HG03460 (cell line): ENCODE data around the gene MYBPC2.

Experiments used
- ATAC-seq: cut with Tn5 transposase; IDR thresholded peaks from one replicate; pipeline ENCODE4 v1.9.1; 2021; ENCODE audit not compliant: unreplicated experiment

MYBPC2 gene

DNA sequence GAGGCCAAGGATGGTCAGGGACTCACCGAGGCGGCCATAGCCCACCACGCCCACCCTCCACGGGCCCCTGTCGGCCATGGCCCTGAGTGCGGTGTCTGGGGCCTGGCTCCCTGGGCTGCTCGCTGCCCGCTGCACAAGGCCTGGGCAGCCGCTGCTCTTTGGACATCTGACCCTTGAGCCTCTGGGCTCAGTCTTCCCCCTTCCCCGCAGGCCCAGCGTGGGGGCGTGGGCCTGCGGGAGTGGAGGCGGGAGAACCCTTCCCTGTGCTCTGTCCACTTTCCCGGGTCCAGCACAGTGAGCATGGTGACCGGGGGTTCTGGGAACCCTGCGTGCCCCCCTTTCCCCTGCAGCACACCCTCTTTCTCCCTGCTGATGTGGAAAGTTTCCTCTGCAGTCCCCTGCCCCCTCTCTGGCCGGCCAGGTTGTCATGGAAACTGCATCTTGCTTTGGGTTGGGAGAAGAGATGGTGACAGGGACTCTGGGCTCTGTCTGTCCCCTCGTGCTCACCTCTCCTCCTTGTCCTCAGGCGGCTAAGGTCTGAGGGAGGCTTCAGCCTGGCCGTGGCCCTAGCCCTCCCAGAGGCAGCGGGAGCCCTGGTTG lies 81.2 kb downstream of the MYBPC2 start, which contains the start of gene ASPDH:
ASPDH (minus strand) TSS at position 168 of the 600 bp plus-strand sequence; CDS start at position 78, 90 bp downstream.
- no peak for ATAC-seq

DNA sequence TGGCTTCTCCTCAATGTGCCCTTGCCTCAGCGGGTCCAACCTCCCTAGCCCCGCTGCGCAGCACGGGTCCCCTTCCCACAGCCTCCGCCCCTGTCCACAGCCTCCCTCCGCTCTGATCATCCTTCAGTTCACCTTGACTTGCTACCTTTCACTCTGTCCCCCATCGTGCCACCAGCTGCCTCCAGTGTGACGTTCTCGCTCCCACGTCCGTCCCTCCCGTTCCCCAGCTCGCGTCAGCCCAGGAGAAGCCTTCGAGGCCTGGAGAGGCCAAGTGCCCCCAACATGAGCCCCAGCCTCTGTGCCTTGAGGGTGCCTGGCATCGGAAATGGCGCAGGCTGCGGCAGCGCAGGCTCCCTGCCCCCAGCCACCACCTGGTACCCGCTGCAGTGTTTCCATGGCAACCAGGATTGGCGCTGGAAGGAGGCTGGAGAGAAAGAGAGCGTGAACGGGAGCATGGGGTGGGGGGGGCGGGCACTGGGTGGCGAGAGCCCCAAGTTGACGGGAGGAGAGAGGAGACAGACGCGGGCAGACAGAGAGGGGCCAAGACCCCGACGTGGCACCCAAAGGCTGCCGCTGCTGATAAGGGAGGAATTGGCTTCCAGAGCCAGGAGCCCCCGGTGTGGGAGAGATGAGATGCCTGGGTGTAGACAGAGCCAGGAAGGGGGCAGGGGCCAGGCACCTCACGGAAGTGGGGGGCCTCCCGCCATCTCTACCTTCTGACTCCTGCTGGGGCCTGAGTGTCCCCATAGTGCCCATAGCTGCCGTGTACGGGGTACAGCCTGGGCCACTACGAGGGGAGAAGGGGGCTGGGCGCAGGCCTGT lies 81.9 kb downstream of the MYBPC2 start:
- no peak for ATAC-seq

DNA sequence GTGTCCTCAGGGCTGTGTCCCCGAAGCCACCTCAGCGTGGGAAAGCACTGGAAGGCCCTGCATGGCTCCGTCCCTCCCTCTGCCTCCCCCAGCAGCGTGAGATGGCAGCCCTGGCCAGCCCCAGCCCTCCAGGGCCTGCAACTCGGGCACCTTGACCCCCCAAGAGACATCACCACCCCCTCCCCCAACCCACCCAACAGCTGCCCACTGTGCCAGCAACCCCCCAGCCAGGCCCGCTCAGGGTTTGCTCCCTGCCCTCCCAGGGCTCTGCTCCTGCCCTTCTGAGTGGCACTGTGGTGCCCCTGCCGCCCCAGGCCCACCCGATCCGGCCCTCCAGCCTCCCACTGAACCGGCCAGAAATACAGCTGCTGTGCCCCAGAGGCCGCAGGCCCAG lies 82.5 kb downstream of the MYBPC2 start:
- no peak for ATAC-seq
